Pancreas (tissue), 10 donors: ENCODE data around the gene PLEKHM3. TPM values are rescaled to one million over a fixed set of nuclear protein-coding genes. Genes with fewer than 3 reads are reported as not detected.

Experiments used
- ATAC-seq, 4 donors: fragments of 200-7000 bp; cut with Tn5 transposase; one replicate each; pipeline versions ENCODE4 v1.8.0 to v1.9.1; 2020; ENCODE audit warnings: mild to moderate bottlenecking in 4 of 4, moderate library complexity in 4 of 4
- DNase-seq, 6 donors: peaks; one replicate each; pipeline ENCODE4 v3.0.0-alpha.2; 2020
- FAIRE-seq: peaks from 2 replicates; lab custom pipeline; 2012; peaks lifted over from hg19 to GRCh38; lab: Jason Lieb, UNC
- H3K27ac ChIP-seq, 4 donors: fragments of 200-600 bp; sonication (generic); 1 replicate in 3 of 4; 2 replicates in 1 of 4; pipeline versions ENCODE4 v1.5.0 to v1.8.0; 2020
- H3K27me3 ChIP-seq, 4 donors: fragments of 200-600 bp; one replicate each; pipeline ENCODE4 v1.8.0; 2021
- H3K36me3 ChIP-seq, 3 donors: fragments of 200-600 bp; sonication (generic) in 1 of 3; one replicate each; pipeline versions ENCODE4 v1.5.0 to v1.8.0; 2020 to 2021
- H3K4me1 ChIP-seq, 3 donors: fragments of 200-600 bp; one replicate each; pipeline ENCODE4 v1.8.0; 2021
- H3K4me3 ChIP-seq, 4 donors: fragments of 200-600 bp; sonication (generic) in 2 of 4; one replicate each; pipeline versions ENCODE4 v1.5.0 to v1.8.0; 2020 to 2021
- H3K9me3 ChIP-seq, 4 donors: fragments of 200-600 bp; one replicate each; pipeline ENCODE4 v1.8.0; 2021
- CTCF ChIP-seq, 4 donors: fragments of 200-600 bp; sonication (generic) in 3 of 4; IDR thresholded peaks; one replicate each; pipeline versions ENCODE4 v1.5.0 to v1.8.0; 2021; ENCODE audit warnings: antibody characterized with exemption in 4 of 4
- WGBS, 2 donors: extraction: QIAGEN DNeasy Blood & Tissue Kit; methylation state at CpG; one replicate each; pipeline ENCODE4 v1.1.7; 2013; 5-methylcytosine and 5-hydroxymethylcytosine counted together
- intact Hi-C, 3 donors: fragments of 100-400 bp; cut with DNase I; formaldehyde crosslinking; loops; one replicate each; pipeline versions ENCODE4 v1.11.1 to v1.14.2; 2022
- polyA plus RNA-seq, 2 donors: library from polyadenylated mRNA; stranded (reverse); fragments of 200-250 nt; gene quantifications; one replicate each; pipeline ENCODE4 v1.2.3, GENCODE V29; 2013
- total RNA-seq, 6 donors: library from RNA; stranded (reverse); fragmentation: NEBNext Ultra II Directional in 4 of 6; extraction: Animal tissue kit (Norgen Biotek cat#: 25700) in 4 of 6; gene quantifications; one replicate each; pipeline versions ENCODE4 v1.2.1 to v1.2.4, GENCODE V29; 2021 to 2023
- donor health status: healthy with polysubstance abuse.
- donor health status: DM: no; HTN: no; CAD: no; lungs with moderate emphysema.
- donor health status: DM: no; HTN: no; CAD: no.
- donor health status: control.
- donor health status: control.
- donor health status: Bipolar disorder and iron deficiency.
- donor health status: DM: yes; HTN: yes; CAD: no.
- donor health status: DM: no; HTN: no; CAD: no.
- donor health status: DM: no; HTN: no; CAD: no.
- donor health status: DM: yes; HTN: yes; CAD: no.

Gene PLEKHM3
- total and polyA plus RNA-seq, 8 donors, result 3.0 to 10.2 (median 5.4) TPM

- no peaks in the 10 kb centered on the region for H3K9me3 ChIP-seq
- FAIRE-seq (no peak), ATAC-seq (peak in 1 of 4 donors; percentile 40), DNase-seq (no peak)
- no peaks in the 10 kb centered on the region for H3K4me1 ChIP-seq
- TF ChIP-seq CTCF (IDR thresholded peaks at IDR 0.05), result no peak
- no peak overlapping the region for H3K4me3 ChIP-seq
- WGBS, 2 donors, result 91 to 98% methylated on average over 4 of the region's 4 CpGs
- H3K27ac ChIP-seq, result no peak overlapping the region
- intact Hi-C loops, result no loop called here
- H3K36me3 ChIP-seq, result no peaks in the 10 kb centered on the region
- H3K27me3 ChIP-seq, result no peaks in the 10 kb centered on the region
Measured at GRCh38 chr2:207938886-207939285, 86.4 kb downstream of the PLEKHM3 start.

GRCh38 chr2:207938415-207938814, 86.9 kb downstream of the PLEKHM3 start:
- Histone ChIP-seq H3K4me3 (no peak overlapping the region), H3K27me3 (no peaks in the 10 kb centered on the region), H3K4me1 (no peaks in the 10 kb centered on the region), H3K36me3 (no peaks in the 10 kb centered on the region), H3K27ac (no peak overlapping the region), H3K9me3 (no peaks in the 10 kb centered on the region)
- no peak for TF ChIP-seq CTCF (IDR thresholded peaks at IDR 0.05)
- ATAC-seq (no peak), DNase-seq (no peak), FAIRE-seq (no peak)
- WGBS, 2 donors, result 91 to 93% methylated on average over 4 of the region's 4 CpGs
- intact Hi-C loops, result no loop called here

DNA sequence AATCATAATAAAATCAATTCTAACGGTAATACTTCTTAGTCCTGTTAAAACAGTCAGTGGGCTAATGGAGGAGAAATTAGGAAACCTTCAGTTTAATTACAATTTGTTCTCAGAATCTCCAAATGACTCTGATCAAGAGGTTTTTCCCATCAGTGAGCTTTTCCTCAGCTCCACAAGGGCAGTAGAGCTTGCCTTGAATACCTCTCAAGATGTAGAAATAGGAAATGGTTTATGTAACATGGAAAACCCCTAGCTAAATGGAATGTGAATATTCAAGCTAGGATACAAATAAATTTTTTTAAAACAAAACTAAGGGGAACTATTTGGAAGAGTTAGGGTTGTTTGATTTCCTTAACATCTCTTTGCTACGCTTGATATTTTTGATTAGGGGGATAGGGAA, 87.5 kb downstream of the PLEKHM3 start:
- Histone ChIP-seq H3K27ac (no peak overlapping the region), H3K9me3 (no peaks in the 10 kb centered on the region), H3K36me3 (no peaks in the 10 kb centered on the region), H3K4me1 (peaks cover 0 to 3% (median 0%) of the 10 kb centered on the region in 3 donors), H3K4me3 (no peak overlapping the region), H3K27me3 (no peaks in the 10 kb centered on the region)
- FAIRE-seq, result no peak
- no peak for DNase-seq
- ATAC-seq, result no peak
- WGBS, 2 donors, result 81 to 86% methylated on average over 2 of the region's 2 CpGs
- intact Hi-C loops, result no loop called here
- no peak for TF ChIP-seq CTCF (IDR thresholded peaks at IDR 0.05)

- Histone ChIP-seq H3K9me3 (no peaks in the 10 kb centered on the region), H3K36me3 (no peaks in the 10 kb centered on the region), H3K27me3 (no peaks in the 10 kb centered on the region), H3K4me1 (peaks cover 0 to 8% (median 0%) of the 10 kb centered on the region in 3 donors), H3K4me3 (no peak overlapping the region), H3K27ac (no peak overlapping the region)
- intact Hi-C loops, result no loop called here
- WGBS, 2 donors, result 74 to 95% methylated on average over 4 of the region's 4 CpGs
- DNase-seq (no peak), FAIRE-seq (no peak), ATAC-seq (no peak)
- TF ChIP-seq CTCF (IDR thresholded peaks at IDR 0.05), result no peak
Measured at GRCh38 chr2:207937253-207937652, 88.1 kb downstream of the PLEKHM3 start.

DNA sequence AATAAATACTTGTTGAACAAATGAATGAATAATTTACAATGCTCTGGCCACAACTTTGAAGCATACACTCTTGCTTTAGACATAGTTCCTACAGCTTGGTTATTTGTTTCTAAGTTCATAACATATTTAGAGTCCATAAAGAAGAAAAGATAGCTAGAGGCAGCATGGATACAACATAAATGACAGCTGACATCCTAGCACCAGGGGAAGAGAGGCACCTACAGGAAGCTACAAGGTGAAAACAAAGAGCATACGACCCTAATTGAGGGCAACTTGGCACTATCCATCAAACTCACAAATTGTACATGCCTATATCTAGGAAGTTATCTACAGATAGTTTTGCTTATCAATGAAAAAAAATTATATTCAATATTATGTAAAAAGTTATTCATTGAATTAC, 88.9 kb downstream of the PLEKHM3 start:
- DNase-seq, result no peak
- H3K4me1 ChIP-seq, result peaks cover 0 to 14% (median 0%) of the 10 kb centered on the region in 3 donors
- TF ChIP-seq CTCF (IDR thresholded peaks at IDR 0.05), result no peak
- no peaks in the 10 kb centered on the region for H3K27me3 ChIP-seq
- no peak overlapping the region for H3K4me3 ChIP-seq
- no peaks in the 10 kb centered on the region for H3K36me3 ChIP-seq
- WGBS, 2 donors, result 79 to 83% methylated on average over 1 of the region's 1 CpG
- intact Hi-C loops, result no loop called here
- FAIRE-seq, result no peak
- no peak overlapping the region for H3K27ac ChIP-seq
- ATAC-seq, result no peak
- H3K9me3 ChIP-seq, result no peaks in the 10 kb centered on the region
